ENCODE data around the gene SYT12. TPM values are rescaled to one million over a fixed set of nuclear protein-coding genes. Genes with fewer than 3 reads are reported as not detected.

The SYT12 gene
- polyA plus RNA-seq, 3 donors = not detected

DNA sequence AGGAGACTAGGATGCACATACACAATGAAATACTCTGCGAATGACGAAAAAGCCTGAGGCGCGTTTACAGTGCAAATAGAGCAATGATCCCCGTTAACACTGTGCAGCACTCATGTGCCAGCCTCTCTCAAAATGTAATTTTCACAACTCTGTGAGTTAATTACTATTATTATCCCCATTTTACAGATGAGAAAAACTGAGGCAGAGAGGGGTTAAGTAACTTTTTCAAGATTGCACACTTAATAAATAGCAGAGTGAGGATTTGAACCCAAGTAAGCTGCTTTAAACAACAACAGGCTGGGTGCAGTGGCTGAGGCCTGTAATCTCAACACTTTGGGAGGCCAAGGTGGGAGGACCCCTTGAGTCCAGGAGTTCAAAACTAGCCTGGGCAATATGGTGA is 21.6 kb upstream of the SYT12 start:
- TF ChIP-seq, protein P1, sequence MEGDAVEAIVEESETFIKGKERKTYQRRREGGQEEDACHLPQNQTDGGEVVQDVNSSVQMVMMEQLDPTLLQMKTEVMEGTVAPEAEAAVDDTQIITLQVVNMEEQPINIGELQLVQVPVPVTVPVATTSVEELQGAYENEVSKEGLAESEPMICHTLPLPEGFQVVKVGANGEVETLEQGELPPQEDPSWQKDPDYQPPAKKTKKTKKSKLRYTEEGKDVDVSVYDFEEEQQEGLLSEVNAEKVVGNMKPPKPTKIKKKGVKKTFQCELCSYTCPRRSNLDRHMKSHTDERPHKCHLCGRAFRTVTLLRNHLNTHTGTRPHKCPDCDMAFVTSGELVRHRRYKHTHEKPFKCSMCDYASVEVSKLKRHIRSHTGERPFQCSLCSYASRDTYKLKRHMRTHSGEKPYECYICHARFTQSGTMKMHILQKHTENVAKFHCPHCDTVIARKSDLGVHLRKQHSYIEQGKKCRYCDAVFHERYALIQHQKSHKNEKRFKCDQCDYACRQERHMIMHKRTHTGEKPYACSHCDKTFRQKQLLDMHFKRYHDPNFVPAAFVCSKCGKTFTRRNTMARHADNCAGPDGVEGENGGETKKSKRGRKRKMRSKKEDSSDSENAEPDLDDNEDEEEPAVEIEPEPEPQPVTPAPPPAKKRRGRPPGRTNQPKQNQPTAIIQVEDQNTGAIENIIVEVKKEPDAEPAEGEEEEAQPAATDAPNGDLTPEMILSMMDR (IDR thresholded peaks at IDR 0.05) = no peak
- H3K4me2 ChIP-seq (replicated peaks; ENCODE audit: extremely low read depth, low read length, poor library complexity, severe bottlenecking) = no peak overlapping the region
- peaks cover 12 to 27% (median 21%) of the 10 kb centered on the region in 3 donors for H3K27me3 Mint-ChIP-seq (ENCODE audit: low read depth in 3 of 3)
- H3K27me3 ChIP-seq (ENCODE audit: control insufficient read depth in 2 of 2, insufficient read depth in 2 of 2, low read length in 2 of 2) = no peaks in the 10 kb centered on the region
- no peak overlapping the region for H3K9ac ChIP-seq (ENCODE audit: insufficient read depth, low read length, poor library complexity, severe bottlenecking)
- H3K4me1 Mint-ChIP-seq = no peaks in the 10 kb centered on the region
- peaks cover 0 to 2% (median 0%) of the 10 kb centered on the region in 7 donors for H3K9me3 Mint-ChIP-seq
- no peaks in the 10 kb centered on the region for H3K9me3 ChIP-seq (replicated peaks in 1 of 2; ENCODE audit: control insufficient read depth in 1 of 2, insufficient read depth in 1 of 2, low read length in 2 of 2)
- no peaks in the 10 kb centered on the region for H3K36me3 Mint-ChIP-seq
- no peak for DNase-seq
- no peak overlapping the region for H3K27ac ChIP-seq (ENCODE audit: low read depth in 1 of 2, low read length in 2 of 2)
- no peak overlapping the region for H2AFZ ChIP-seq (ENCODE audit: insufficient read depth, low read depth, low read length, poor library complexity, severe bottlenecking)
- H3K4me3 Mint-ChIP-seq = no peak overlapping the region
- intact Hi-C loops (cut with micrococcal nuclease) = no loop called here
- no peaks in the 10 kb centered on the region for H3K4me1 ChIP-seq (ENCODE audit: control insufficient read depth in 1 of 2, insufficient read depth in 2 of 2, low read length in 2 of 2)
- H3K36me3 ChIP-seq (replicated peaks in 1 of 2; ENCODE audit: control insufficient read depth in 1 of 2, insufficient read depth in 2 of 2, low read length in 2 of 2) = no peaks in the 10 kb centered on the region
- no peaks in the 10 kb centered on the region for H3K79me2 ChIP-seq (ENCODE audit: insufficient read depth, low read length)
- no peak overlapping the region for H3K4me3 ChIP-seq (replicated peaks in 1 of 3; ENCODE audit: low read depth in 2 of 3, low read length in 3 of 3)
- no peak overlapping the region for H3K27ac Mint-ChIP-seq
- whole genome bisulfite sequencing (ENCODE audit: insufficient coverage) = 100% methylated on average over 2 of the region's 5 CpGs
- no peaks in the 10 kb centered on the region for H4K20me1 ChIP-seq (ENCODE audit: insufficient read depth, low read length)

DNA sequence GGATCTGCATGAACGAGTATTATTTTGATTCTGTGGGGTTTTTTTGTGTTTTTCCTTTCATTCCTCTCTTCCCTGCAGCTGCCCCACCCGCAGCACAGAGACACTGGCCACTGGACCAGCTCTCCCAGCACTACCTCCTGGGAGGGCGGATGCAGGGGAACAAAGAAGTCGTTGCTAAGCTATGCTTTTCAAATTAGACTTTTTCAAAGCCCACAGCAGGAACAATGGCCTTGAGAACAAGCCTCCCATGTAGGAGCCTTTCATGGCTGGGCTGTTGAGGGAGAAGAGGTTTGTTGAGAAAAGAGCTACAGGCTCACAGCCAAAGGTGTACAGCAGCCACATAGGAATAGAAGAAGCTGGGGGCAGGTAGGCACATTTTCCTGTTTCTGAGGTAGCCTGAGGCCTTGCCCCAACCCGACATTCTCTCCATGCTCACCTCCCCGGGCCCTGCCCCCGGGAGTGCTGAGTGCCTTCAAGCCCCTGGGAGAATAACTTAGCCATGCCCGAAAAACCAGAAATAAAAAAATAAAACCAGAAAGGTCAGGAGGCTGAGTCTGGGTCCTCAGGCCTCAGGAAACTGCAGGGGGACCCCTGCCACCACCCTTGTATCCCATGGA is 20.5 kb upstream of the SYT12 start:
- Histone ChIP-seq H3K4me1 (ENCODE audit: control insufficient read depth in 1 of 2, insufficient read depth in 2 of 2, low read length in 2 of 2) (no peaks in the 10 kb centered on the region), H2AFZ (ENCODE audit: insufficient read depth, low read depth, low read length, poor library complexity, severe bottlenecking) (no peak overlapping the region), H3K79me2 (ENCODE audit: insufficient read depth, low read length) (no peaks in the 10 kb centered on the region), H3K4me2 (replicated peaks; ENCODE audit: extremely low read depth, low read length, poor library complexity, severe bottlenecking) (no peak overlapping the region), H4K20me1 (ENCODE audit: insufficient read depth, low read length) (no peaks in the 10 kb centered on the region), H3K4me3 (replicated peaks in 1 of 3; ENCODE audit: low read depth in 2 of 3, low read length in 3 of 3) (no peak overlapping the region), H3K9me3 (replicated peaks in 1 of 2; ENCODE audit: control insufficient read depth in 1 of 2, insufficient read depth in 1 of 2, low read length in 2 of 2) (no peaks in the 10 kb centered on the region), H3K27me3 (ENCODE audit: control insufficient read depth in 2 of 2, insufficient read depth in 2 of 2, low read length in 2 of 2) (no peaks in the 10 kb centered on the region), H3K27ac (ENCODE audit: low read depth in 1 of 2, low read length in 2 of 2) (no peak overlapping the region), H3K36me3 (replicated peaks in 1 of 2; ENCODE audit: control insufficient read depth in 1 of 2, insufficient read depth in 2 of 2, low read length in 2 of 2) (no peaks in the 10 kb centered on the region), H3K9ac (ENCODE audit: insufficient read depth, low read length, poor library complexity, severe bottlenecking) (no peak overlapping the region)
- peaks cover 12 to 23% (median 18%) of the 10 kb centered on the region in 3 donors for H3K27me3 Mint-ChIP-seq (ENCODE audit: low read depth in 3 of 3)
- TF ChIP-seq, protein P1 (IDR thresholded peaks at IDR 0.05) = no peak
- WGBS (ENCODE audit: insufficient coverage) = 100% methylated on average over 2 of the region's 8 CpGs
- no peaks in the 10 kb centered on the region for H3K4me1 Mint-ChIP-seq
- H3K4me3 Mint-ChIP-seq = no peak overlapping the region
- no peak for DNase-seq
- H3K9me3 Mint-ChIP-seq = peaks cover 0 to 6% (median 0%) of the 10 kb centered on the region in 7 donors
- H3K36me3 Mint-ChIP-seq = no peaks in the 10 kb centered on the region
- no peak overlapping the region for H3K27ac Mint-ChIP-seq
- intact Hi-C loops (cut with micrococcal nuclease) = no loop called here
